BLaER1 treated with 17β-estradiol and CSF1 and Interleukin-3, amounts not matched to agents 10 nM and 100 nM (cell line): ENCODE measurements around the gene FHIP2A.
"Not testable (repeated sequence)": the region's sequence is repeated elsewhere in the genome, so short reads cannot be mapped to it uniquely, and the experiment has no call there.

ENCODE experiments used
- H3K27ac ChIP-seq, 11 experiments: shearing (Covaris generic); formaldehyde crosslinking; 2 replicates each; pipeline ENCODE4 v1.8.1; 2022
- H3K27me3 ChIP-seq, 11 experiments: shearing (Covaris generic); formaldehyde crosslinking; 2 replicates each; pipeline ENCODE4 v1.8.1; 2022
- H3K36me3 ChIP-seq, 11 experiments: shearing (Covaris generic); formaldehyde crosslinking; 2 replicates each; pipeline ENCODE4 v1.8.1; 2022
- H3K4me1 ChIP-seq, 10 experiments: shearing (Covaris generic); formaldehyde crosslinking; 2 replicates each; pipeline ENCODE4 v1.8.1; 2022
- H3K4me2 ChIP-seq, 11 experiments: shearing (Covaris generic); formaldehyde crosslinking; 2 replicates each; pipeline ENCODE4 v1.8.1; 2022
- H3K4me3 ChIP-seq, 10 experiments: shearing (Covaris generic); formaldehyde crosslinking; 2 replicates each; pipeline ENCODE4 v1.8.1; 2022
- H3K9ac ChIP-seq, 11 experiments: shearing (Covaris generic); formaldehyde crosslinking; 2 replicates each; pipeline ENCODE4 v1.8.1; 2022
- H3K9me3 ChIP-seq, 11 experiments: shearing (Covaris generic); formaldehyde crosslinking; replicated peaks in 1 of 11; 2 replicates each; pipeline ENCODE4 v1.8.1; 2022
- H4K20me1 ChIP-seq, 11 experiments: shearing (Covaris generic); formaldehyde crosslinking; 2 replicates each; pipeline ENCODE4 v1.8.1; 2022
- Cebpa-rat ChIP-seq, 11 experiments: shearing (Covaris generic); IDR thresholded peaks; 2 replicates each; pipeline ENCODE4 v1.8.1; 2022

The FHIP2A gene

GRCh38 chr10:114850126-114850525 is 28.5 kb downstream of the FHIP2A start:
- Histone ChIP-seq H4K20me1 (no peaks in the 10 kb centered on the region), H3K36me3 (peaks cover 72 to 97% (median 91%) of the 10 kb centered on the region in 11 experiments), H3K27me3 (no peaks in the 10 kb centered on the region), H3K9me3 (peaks cover 0 to 17% (median 9%) of the 10 kb centered on the region in 11 experiments; a peak in 12 of 22 replicates), H3K27ac (no peak overlapping the region), H3K4me3 (no peak overlapping the region), H3K4me2 (no peak overlapping the region), H3K9ac (no peak overlapping the region), H3K4me1 (no peaks in the 10 kb centered on the region)
- TF ChIP-seq Cebpa-rat (IDR thresholded peaks at IDR 0.05), result no peak

GRCh38 chr10:114851336-114851735 is 29.8 kb downstream of the FHIP2A start:
- peaks cover 0 to 17% (median 9%) of the 10 kb centered on the region in 11 experiments; a peak in 12 of 22 replicates for H3K9me3 ChIP-seq
- no peaks in the 10 kb centered on the region for H3K27me3 ChIP-seq
- no peak overlapping the region for H3K4me2 ChIP-seq
- H3K4me3 ChIP-seq, result no peak overlapping the region
- H3K36me3 ChIP-seq, result peaks cover 72 to 97% (median 91%) of the 10 kb centered on the region in 11 experiments
- H4K20me1 ChIP-seq, result no peaks in the 10 kb centered on the region
- TF ChIP-seq Cebpa-rat (IDR thresholded peaks at IDR 0.05), result no peak
- H3K9ac ChIP-seq, result no peak overlapping the region
- no peaks in the 10 kb centered on the region for H3K4me1 ChIP-seq
- H3K27ac ChIP-seq, result no peak overlapping the region

- Histone ChIP-seq H3K4me3 (no peak overlapping the region), H3K4me2 (no peak overlapping the region), H3K4me1 (no peaks in the 10 kb centered on the region), H4K20me1 (no peaks in the 10 kb centered on the region), H3K9me3 (peaks cover 0 to 17% (median 9%) of the 10 kb centered on the region in 11 experiments; a peak in 12 of 22 replicates), H3K27me3 (no peaks in the 10 kb centered on the region), H3K9ac (no peak overlapping the region), H3K36me3 (peaks cover 73 to 97% (median 91%) of the 10 kb centered on the region in 11 experiments), H3K27ac (no peak overlapping the region)
- no peak for TF ChIP-seq Cebpa-rat (IDR thresholded peaks at IDR 0.05)
These were observed 30.6 kb downstream of the FHIP2A start for GRCh38 chr10:114852197-114852596.

DNA sequence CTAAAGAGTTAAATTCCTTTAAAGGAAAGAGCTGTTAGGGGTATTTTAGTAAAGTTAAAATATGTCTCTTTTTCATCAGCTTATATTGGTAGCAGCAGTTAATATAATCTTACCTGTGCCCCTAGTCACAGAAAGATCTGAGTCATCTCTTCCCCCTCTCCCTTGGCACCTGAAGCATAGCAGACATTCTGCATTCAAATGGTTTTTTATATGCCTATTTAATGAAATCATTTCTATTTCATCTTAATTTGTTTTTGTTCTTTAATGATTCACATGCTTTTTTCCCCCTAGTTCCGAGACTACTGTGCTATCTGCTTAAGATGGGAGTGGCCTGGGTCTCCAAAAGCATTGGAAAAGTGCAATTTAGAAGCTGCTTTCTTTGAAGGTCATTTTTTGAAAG is 33.3 kb downstream of the FHIP2A start:
- H3K9me3 ChIP-seq, result peaks cover 0 to 5% (median 3%) of the 10 kb centered on the region in 11 experiments; a peak in 9 of 22 replicates
- no peaks in the 10 kb centered on the region for H3K27me3 ChIP-seq
- no peak for TF ChIP-seq Cebpa-rat (IDR thresholded peaks at IDR 0.05)
- H3K4me1 ChIP-seq, result no peaks in the 10 kb centered on the region
- H3K36me3 ChIP-seq, result peaks cover 74 to 97% (median 90%) of the 10 kb centered on the region in 11 experiments
- 0 out of 22 replicates have a peak, but pooled peaks cover 0 to 4% (median 0%) of the 10 kb centered on the region in 11 experiments for H4K20me1 ChIP-seq
- H3K4me2 ChIP-seq, result no peak overlapping the region
- no peak overlapping the region for H3K27ac ChIP-seq
- no peak overlapping the region for H3K9ac ChIP-seq
- no peak overlapping the region for H3K4me3 ChIP-seq

GRCh38 chr10:114855776-114856543 is 34.4 kb downstream of the FHIP2A start:
- Histone ChIP-seq H3K4me3 (no peak overlapping the region), H3K9ac (no peak overlapping the region), H3K36me3 (peaks cover 72 to 97% (median 86%) of the 10 kb centered on the region in 11 experiments), H3K4me2 (no peak overlapping the region), H4K20me1 (0 out of 22 replicates have a peak, but pooled peaks cover 0 to 4% (median 0%) of the 10 kb centered on the region in 11 experiments), H3K9me3 (no peaks in the 10 kb centered on the region), H3K4me1 (no peaks in the 10 kb centered on the region), H3K27ac (no peak overlapping the region), H3K27me3 (no peaks in the 10 kb centered on the region)
- no peak for TF ChIP-seq Cebpa-rat (IDR thresholded peaks at IDR 0.05)

DNA sequence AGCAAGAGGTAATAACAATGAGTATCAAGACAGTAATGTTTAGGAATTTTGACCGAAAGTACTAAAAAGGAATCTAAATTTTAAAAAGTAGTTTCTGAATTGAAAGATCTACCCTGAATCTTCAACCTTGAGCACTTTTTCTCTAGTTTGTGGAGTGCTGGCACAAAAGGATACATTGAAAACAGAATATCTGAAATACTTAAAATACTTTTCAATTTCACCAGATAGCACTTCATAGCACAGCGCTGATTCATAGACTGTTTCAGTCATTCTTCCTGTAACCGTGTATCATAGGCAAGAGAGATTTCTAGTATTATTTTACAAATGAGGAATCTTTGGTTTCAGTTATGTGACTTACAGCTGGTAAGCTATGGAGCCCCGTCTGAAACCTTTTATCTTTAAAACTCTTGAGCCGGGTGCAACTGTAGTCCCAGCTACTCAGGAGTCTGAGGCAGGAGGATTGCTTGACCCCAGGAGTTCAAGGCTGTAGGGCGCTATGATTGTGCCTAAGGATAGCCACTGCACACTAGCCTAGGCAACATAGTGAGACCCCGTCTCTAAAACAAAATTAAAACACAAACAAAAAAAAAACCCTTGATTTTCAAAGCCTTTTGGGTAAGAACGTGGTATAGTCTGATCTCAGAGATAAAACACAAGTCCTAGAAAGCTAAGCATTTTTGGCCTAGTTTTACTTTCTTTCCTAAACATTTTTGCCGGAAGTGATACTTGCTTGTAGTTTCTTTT is 35.1 kb downstream of the FHIP2A start:
- H3K4me2 ChIP-seq, result no peak overlapping the region
- no peaks in the 10 kb centered on the region for H3K9me3 ChIP-seq
- H3K36me3 ChIP-seq, result peaks cover 76 to 97% (median 87%) of the 10 kb centered on the region in 11 experiments
- H3K27me3 ChIP-seq, result no peaks in the 10 kb centered on the region
- no peak for TF ChIP-seq Cebpa-rat (IDR thresholded peaks at IDR 0.05)
- H3K9ac ChIP-seq, result no peak overlapping the region
- no peak overlapping the region for H3K4me3 ChIP-seq
- 0 out of 22 replicates have a peak, but pooled peaks cover 0 to 4% (median 0%) of the 10 kb centered on the region in 11 experiments for H4K20me1 ChIP-seq
- H3K4me1 ChIP-seq, result no peaks in the 10 kb centered on the region
- no peak overlapping the region for H3K27ac ChIP-seq

DNA sequence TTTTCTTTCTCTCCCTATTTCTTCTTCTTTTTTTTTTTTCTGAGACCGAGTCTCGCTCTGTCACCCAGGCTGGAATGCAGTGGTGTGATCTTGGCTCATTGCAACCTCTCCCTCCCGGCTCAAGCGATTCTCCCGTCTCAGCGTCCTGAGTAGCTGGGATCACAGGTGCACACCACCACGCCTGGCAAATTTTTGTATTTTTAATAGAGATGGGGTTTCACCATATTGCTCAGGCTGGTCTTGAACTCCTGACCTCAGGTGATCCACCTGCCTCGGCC is 35.6 kb downstream of the FHIP2A start:
- H3K36me3 ChIP-seq, result peaks cover 75 to 97% (median 89%) of the 10 kb centered on the region in 11 experiments
- H3K4me2 ChIP-seq, H3K4me1 ChIP-seq, H3K27me3 ChIP-seq, H3K9ac ChIP-seq, H3K9me3 ChIP-seq, H3K27ac ChIP-seq, H4K20me1 ChIP-seq, H3K4me3 ChIP-seq: not testable (repeated sequence)

DNA sequence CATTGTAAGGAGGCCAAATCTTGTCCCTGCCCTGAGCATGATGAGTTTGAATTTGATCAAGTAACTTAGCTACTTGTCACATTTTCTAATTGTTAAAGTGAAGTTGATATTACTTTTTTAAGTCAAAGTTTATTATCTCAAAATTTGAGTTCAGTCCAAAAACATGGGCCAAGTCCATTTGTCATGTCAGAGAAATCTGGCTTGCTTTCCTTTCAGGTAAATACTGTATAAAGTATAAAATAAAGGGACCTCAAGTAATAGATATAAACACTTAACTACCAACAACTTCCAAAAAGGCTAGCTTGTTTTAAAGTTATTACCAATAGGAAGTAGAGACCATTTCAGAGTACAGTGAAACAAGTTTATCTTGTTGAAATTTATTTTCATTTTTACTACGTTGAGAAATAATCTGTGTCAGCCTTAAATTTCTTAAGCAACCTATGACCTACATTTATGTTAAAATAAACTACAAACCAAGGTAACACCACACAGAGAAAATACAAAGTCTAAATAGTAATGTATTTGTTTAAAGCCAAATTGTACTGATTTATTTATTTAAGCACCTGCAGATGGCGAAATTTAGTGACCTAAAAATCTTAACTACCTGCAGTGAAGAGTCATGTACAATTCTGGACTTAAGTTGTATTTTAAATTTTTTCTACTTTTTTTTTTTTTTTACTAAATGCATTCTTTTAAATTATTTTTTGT is 36.5 kb downstream of the FHIP2A start:
- no peak for TF ChIP-seq Cebpa-rat (IDR thresholded peaks at IDR 0.05)
- Histone ChIP-seq H3K4me1 (no peaks in the 10 kb centered on the region), H3K9ac (no peak overlapping the region), H4K20me1 (0 out of 22 replicates have a peak, but pooled peaks cover 0 to 5% (median 0%) of the 10 kb centered on the region in 11 experiments), H3K27ac (no peak overlapping the region), H3K27me3 (no peaks in the 10 kb centered on the region), H3K9me3 (no peaks in the 10 kb centered on the region), H3K4me3 (no peak overlapping the region), H3K36me3 (peaks cover 74 to 97% (median 89%) of the 10 kb centered on the region in 11 experiments), H3K4me2 (no peak overlapping the region)

- H3K27me3 ChIP-seq, result no peaks in the 10 kb centered on the region
- no peaks in the 10 kb centered on the region for H3K9me3 ChIP-seq
- H3K9ac ChIP-seq, result no peak overlapping the region
- no peak overlapping the region for H3K4me2 ChIP-seq
- H3K27ac ChIP-seq, result no peak overlapping the region
- no peak overlapping the region for H3K4me3 ChIP-seq
- peaks cover 75 to 100% (median 92%) of the 10 kb centered on the region in 11 experiments for H3K36me3 ChIP-seq
- 0 out of 22 replicates have a peak, but pooled peaks cover 0 to 5% (median 0%) of the 10 kb centered on the region in 11 experiments for H4K20me1 ChIP-seq
- TF ChIP-seq Cebpa-rat (IDR thresholded peaks at IDR 0.05), result no peak
- no peaks in the 10 kb centered on the region for H3K4me1 ChIP-seq
These were observed 37.6 kb downstream of the FHIP2A start for GRCh38 chr10:114859222-114859621.
